HG03060 (cell line): ENCODE results near the gene TPI1.
A peak's percentile ranks its signal among the peaks of the same experiment; 100 is the strongest.
"Not testable (repeated sequence)": the region's sequence is repeated elsewhere in the genome, so short reads cannot be mapped to it uniquely, and the experiment has no call there.

Source experiments
- ATAC-seq: cut with Tn5 transposase; IDR thresholded peaks from one replicate; pipeline ENCODE4 v1.9.1; 2021; ENCODE audit warnings: low read depth, moderate number of reproducible peaks; ENCODE audit not compliant: unreplicated experiment

Gene TPI1

GRCh38 chr12:6888360-6888759 is 21.0 kb downstream of the TPI1 start:
- ATAC-seq: no peak

GRCh38 chr12:6888794-6889193 is 21.5 kb downstream of the TPI1 start:
- not testable (repeated sequence) for ATAC-seq

- ATAC-seq: not testable (repeated sequence)
These were observed 22.6 kb downstream of the TPI1 start for GRCh38 chr12:6889775-6890573.

- peak; percentile 87 for ATAC-seq
These were observed 23.7 kb downstream of the TPI1 start for GRCh38 chr12:6890789-6891645.

GRCh38 chr12:6891646-6892001 is 24.3 kb downstream of the TPI1 start:
- ATAC-seq: no peak

GRCh38 chr12:6892683-6893082 is 25.4 kb downstream of the TPI1 start:
- not testable (repeated sequence) for ATAC-seq

- ATAC-seq: no peak
These were observed 27.0 kb downstream of the TPI1 start for GRCh38 chr12:6894321-6894720.

- ATAC-seq: no peak
These were observed 29.6 kb downstream of the TPI1 start for GRCh38 chr12:6896846-6897435.

GRCh38 chr12:6899427-6899826 is 32.1 kb downstream of the TPI1 start:
- ATAC-seq: no peak

GRCh38 chr12:6899837-6900519 is 32.6 kb downstream of the TPI1 start:
- ATAC-seq: no peak

GRCh38 chr12:6902448-6902847 is 35.1 kb downstream of the TPI1 start:
- no peak for ATAC-seq

GRCh38 chr12:6903722-6904121 is 36.4 kb downstream of the TPI1 start:
- no peak for ATAC-seq

GRCh38 chr12:6904280-6905276 is 37.2 kb downstream of the TPI1 start, which contains the start of gene LRRC23:
LRRC23 (plus strand) TSS chr12:6904822; CDS start chr12:6905634, 812 bp downstream.
- peak; percentile 79 for ATAC-seq

GRCh38 chr12:6905414-6906040 is 38.2 kb downstream of the TPI1 start:
- ATAC-seq: no peak

- ATAC-seq: not testable (repeated sequence)
These were observed 40.8 kb downstream of the TPI1 start for GRCh38 chr12:6908141-6908540.

GRCh38 chr12:6909421-6910145 is 42.3 kb downstream of the TPI1 start:
- ATAC-seq: no peak

GRCh38 chr12:6912164-6912935 is 45.0 kb downstream of the TPI1 start:
- no peak for ATAC-seq
